SU-DHL-6 (cell line): ENCODE results near the gene EIF4A3.

ENCODE experiments used
- EZH2phosphoT487 ChIP-seq: fragments of 200-600 bp; sonication (generic), shearing (Covaris generic); conservative IDR thresholded peaks from 2 replicates; pipeline ENCODE4 v1.6.1; 2018; ENCODE audit warnings: mild to moderate bottlenecking, antibody characterized with exemption, low read length, moderate library complexity, mixed read lengths
- TF ChIP-seq, protein P1 (sequence below): fragments of 200-600 bp; sonication (generic); IDR thresholded peaks from one replicate; pipeline ENCODE4 v1.5.1; 2017; ENCODE audit warnings: antibody characterized with exemption, mild to moderate bottlenecking, low read length, moderate library complexity; ENCODE audit not compliant: insufficient read depth, poor library complexity, severe bottlenecking

DNA sequence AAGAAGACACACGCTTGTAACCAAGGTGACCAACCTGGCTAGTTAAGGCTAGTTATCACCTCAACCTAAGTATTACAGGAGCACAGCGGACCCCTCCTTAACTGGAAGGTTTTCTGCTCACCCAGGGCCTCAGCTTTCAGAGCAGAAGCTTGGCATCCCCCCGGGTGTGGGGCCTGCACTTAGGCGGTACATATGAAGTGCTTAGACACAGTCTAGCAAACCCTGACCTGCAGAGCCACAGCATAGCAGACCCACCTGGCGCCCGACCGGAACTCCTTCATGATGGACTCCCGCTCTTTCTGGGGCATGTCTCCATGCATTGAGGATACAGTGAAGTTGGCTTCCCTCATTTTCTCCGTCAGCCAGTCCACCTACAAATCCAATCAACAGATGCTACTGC, 9.8 kb downstream of the EIF4A3 start:
- TF ChIP-seq, protein P1, sequence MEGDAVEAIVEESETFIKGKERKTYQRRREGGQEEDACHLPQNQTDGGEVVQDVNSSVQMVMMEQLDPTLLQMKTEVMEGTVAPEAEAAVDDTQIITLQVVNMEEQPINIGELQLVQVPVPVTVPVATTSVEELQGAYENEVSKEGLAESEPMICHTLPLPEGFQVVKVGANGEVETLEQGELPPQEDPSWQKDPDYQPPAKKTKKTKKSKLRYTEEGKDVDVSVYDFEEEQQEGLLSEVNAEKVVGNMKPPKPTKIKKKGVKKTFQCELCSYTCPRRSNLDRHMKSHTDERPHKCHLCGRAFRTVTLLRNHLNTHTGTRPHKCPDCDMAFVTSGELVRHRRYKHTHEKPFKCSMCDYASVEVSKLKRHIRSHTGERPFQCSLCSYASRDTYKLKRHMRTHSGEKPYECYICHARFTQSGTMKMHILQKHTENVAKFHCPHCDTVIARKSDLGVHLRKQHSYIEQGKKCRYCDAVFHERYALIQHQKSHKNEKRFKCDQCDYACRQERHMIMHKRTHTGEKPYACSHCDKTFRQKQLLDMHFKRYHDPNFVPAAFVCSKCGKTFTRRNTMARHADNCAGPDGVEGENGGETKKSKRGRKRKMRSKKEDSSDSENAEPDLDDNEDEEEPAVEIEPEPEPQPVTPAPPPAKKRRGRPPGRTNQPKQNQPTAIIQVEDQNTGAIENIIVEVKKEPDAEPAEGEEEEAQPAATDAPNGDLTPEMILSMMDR, result no peak
- no peak for TF ChIP-seq EZH2phosphoT487
